ENCODE data around the gene ALKBH8.
"Not testable (repeated sequence)": the region's sequence is repeated elsewhere in the genome, so short reads cannot be mapped to it uniquely, and the experiment has no call there.

Gene ALKBH8

GRCh38 chr11:107504981-107505380, 60.6 kb downstream of the ALKBH8 start:
- no peak for DNase-seq (ENCODE audit: low read depth)

- no peak for DNase-seq (ENCODE audit: low read depth)
These were observed 63.8 kb downstream of the ALKBH8 start for GRCh38 chr11:107501713-107502112.

- DNase-seq (ENCODE audit: low read depth), result not testable (repeated sequence)
These were observed 68.2 kb downstream of the ALKBH8 start for GRCh38 chr11:107497371-107497770.

- DNase-seq (ENCODE audit: low read depth), result no peak
These were observed 69.5 kb downstream of the ALKBH8 start for GRCh38 chr11:107496011-107496410.

- DNase-seq (ENCODE audit: low read depth), result no peak
These were observed 71.5 kb downstream of the ALKBH8 start for GRCh38 chr11:107494055-107494454.

- no peak for DNase-seq (ENCODE audit: low read depth)
These were observed 72.4 kb downstream of the ALKBH8 start for GRCh38 chr11:107493117-107493516.

- no peak for DNase-seq (ENCODE audit: low read depth)
These were observed 74.7 kb downstream of the ALKBH8 start for GRCh38 chr11:107490836-107491235.

GRCh38 chr11:107482234-107482633, 83.3 kb downstream of the ALKBH8 start:
- no peak for DNase-seq (ENCODE audit: low read depth)

GRCh38 chr11:107478922-107479321, 86.6 kb downstream of the ALKBH8 start:
- no peak for DNase-seq (ENCODE audit: low read depth)

- no peak for DNase-seq (ENCODE audit: low read depth)
These were observed 87.7 kb downstream of the ALKBH8 start for GRCh38 chr11:107477820-107478219.

GRCh38 chr11:107473792-107474191, 91.7 kb downstream of the ALKBH8 start:
- DNase-seq (ENCODE audit: low read depth), result no peak

- no peak for DNase-seq (ENCODE audit: low read depth)
These were observed 92.6 kb downstream of the ALKBH8 start for GRCh38 chr11:107472966-107473365.

GRCh38 chr11:107468596-107468995, 96.9 kb downstream of the ALKBH8 start:
- no peak for DNase-seq (ENCODE audit: low read depth)

- no peak for DNase-seq (ENCODE audit: low read depth)
These were observed 97.8 kb downstream of the ALKBH8 start for GRCh38 chr11:107467696-107468095.

- DNase-seq (ENCODE audit: low read depth), result not testable (repeated sequence)
These were observed 99.2 kb downstream of the ALKBH8 start for GRCh38 chr11:107466275-107466866.

GRCh38 chr11:107457558-107458271, 107.8 kb downstream of the ALKBH8 start, which contains the start of gene CWF19L2:
Gene CWF19L2, minus strand, starts transcription at chr11:107457825. Its CDS starts 9 bp downstream, at chr11:107457816.
- peak; percentile 76 for DNase-seq (ENCODE audit: low read depth)

GRCh38 chr11:107457205-107457557, 108.4 kb downstream of the ALKBH8 start:
- DNase-seq (ENCODE audit: low read depth), result no peak

GRCh38 chr11:107453594-107454286, 111.8 kb downstream of the ALKBH8 start:
- no peak for DNase-seq (ENCODE audit: low read depth)
